ENCODE results near the gene THAP7.

Gene THAP7

GRCh38 chr22:20983081-20983771 lies 18.7 kb downstream of the THAP7 start:
- TF ChIP-seq CTCF (IDR thresholded peaks at IDR 0.05; ENCODE audit: low read depth, low read length, missing control alignments): no peak
- DNase-seq (ENCODE audit: extremely low read depth, low read depth): no peak
- H3K4me3 ChIP-seq (replicated peaks; ENCODE audit: low read depth, low read length): peak overlapping the region; percentile 90

- no peak for DNase-seq (ENCODE audit: extremely low read depth, low read depth)
- no peak for TF ChIP-seq CTCF (IDR thresholded peaks at IDR 0.05; ENCODE audit: low read depth, low read length, missing control alignments)
- H3K4me3 ChIP-seq (replicated peaks; ENCODE audit: low read depth, low read length): peak overlapping the region; percentile 90
These were observed 19.4 kb downstream of the THAP7 start for GRCh38 chr22:20982563-20982882.

- DNase-seq (ENCODE audit: extremely low read depth, low read depth): no peak
These were observed 19.9 kb downstream of the THAP7 start, which contains the start of gene LZTR1 for GRCh38 chr22:20981787-20982562. Gene LZTR1 (plus strand): TSS chr22:20982297. CDS start chr22:20982372, 75 bp downstream.

GRCh38 chr22:20980938-20981722 lies 20.8 kb downstream of the THAP7 start:
- TF ChIP-seq CTCF (IDR thresholded peaks at IDR 0.05; ENCODE audit: low read depth, low read length, missing control alignments): no peak
- DNase-seq (ENCODE audit: extremely low read depth, low read depth): no peak
- peak overlapping the region; percentile 90 for H3K4me3 ChIP-seq (replicated peaks; ENCODE audit: low read depth, low read length)

More at GRCh38 chr22:20981787-20982562, 19.9 kb downstream of the THAP7 start, which contains the start of gene LZTR1:
- peak within 1 kb of the TSS; percentile 90 for H3K4me3 ChIP-seq (replicated peaks; ENCODE audit: low read depth, low read length)
- peak; percentile 66 for TF ChIP-seq CTCF (IDR thresholded peaks at IDR 0.05; ENCODE audit: low read depth, low read length, missing control alignments)

- no peak for TF ChIP-seq CTCF (IDR thresholded peaks at IDR 0.05; ENCODE audit: low read depth, low read length, missing control alignments)
- DNase-seq (ENCODE audit: extremely low read depth, low read depth): no peak
- H3K4me3 ChIP-seq (replicated peaks; ENCODE audit: low read depth, low read length): no peak overlapping the region
These were observed 21.4 kb downstream of the THAP7 start for GRCh38 chr22:20980523-20980922.

GRCh38 chr22:20979940-20980453 lies 21.9 kb downstream of the THAP7 start:
- DNase-seq (ENCODE audit: extremely low read depth, low read depth): no peak
- no peak overlapping the region for H3K4me3 ChIP-seq (replicated peaks; ENCODE audit: low read depth, low read length)
- TF ChIP-seq CTCF (IDR thresholded peaks at IDR 0.05; ENCODE audit: low read depth, low read length, missing control alignments): no peak

All from HFF-Myc (cell line).